Esophagus muscularis mucosa (tissue), 4 donors: ENCODE measurements around the gene ZC2HC1B. TPM values are rescaled to one million over a fixed set of nuclear protein-coding genes. Genes with fewer than 3 reads are reported as not detected.

Source experiments
- DNase-seq: peaks from one replicate; pipeline ENCODE4 v3.0.0-alpha.2; 2017; ENCODE audit errors: extremely low spot score
- H3K27ac ChIP-seq, 4 donors: fragments of 200-600 bp; sonication (generic); replicated peaks in 1 of 4; 1 replicate in 3 of 4; 2 replicates in 1 of 4; pipeline ENCODE4 v1.5.1; 2016 to 2019; ENCODE audit warnings: mild to moderate bottlenecking in 1 of 4
- H3K27me3 ChIP-seq, 4 donors: fragments of 200-600 bp; sonication (generic); one replicate each; pipeline versions ENCODE4 v1.5.1 to v1.6.0; 2016 to 2019
- H3K36me3 ChIP-seq, 4 donors: fragments of 200-600 bp; sonication (generic); one replicate each; pipeline ENCODE4 v1.5.1; 2016 to 2019
- H3K4me1 ChIP-seq, 4 donors: fragments of 200-600 bp; sonication (generic); one replicate each; pipeline ENCODE4 v1.5.1; 2016 to 2019
- H3K4me3 ChIP-seq, 4 donors: fragments of 200-600 bp; sonication (generic); 1 replicate in 2 of 4; 2 replicates in 2 of 4; pipeline ENCODE4 v1.5.1; 2016 to 2019; ENCODE audit warnings: mild to moderate bottlenecking in 4 of 4, moderate library complexity in 1 of 4
- H3K9me3 ChIP-seq, 4 donors: fragments of 200-600 bp; sonication (generic); 1 replicate in 3 of 4; 2 replicates in 1 of 4; pipeline ENCODE4 v1.5.1; 2016 to 2019
- CTCF ChIP-seq, 3 experiments: fragments of 200-600 bp in 2 of 3; fragments of 450-650 bp in 1 of 3; sonication (generic) in 2 of 3; IDR thresholded peaks; one replicate each; pipeline ENCODE4 v1.5.1; 2017 to 2019; ENCODE audit warnings: antibody characterized with exemption in 3 of 3, mild to moderate bottlenecking in 2 of 3, moderate library complexity in 1 of 3
- EP300 ChIP-seq: sonication (generic); formaldehyde crosslinking; IDR thresholded peaks from one replicate; pipeline ENCODE4 v1.6.1; 2017; ENCODE audit warnings: antibody characterized with exemption
- POLR2A ChIP-seq: fragments of 450-650 bp; IDR thresholded peaks from one replicate; pipeline ENCODE4 v1.6.1; 2017; ENCODE audit warnings: antibody characterized with exemption, moderate library complexity, mild to moderate bottlenecking, low read depth
- POLR2AphosphoS5 ChIP-seq, 2 donors: sonication (generic); formaldehyde crosslinking; IDR thresholded peaks; one replicate each; pipeline ENCODE4 v1.6.1; 2017; ENCODE audit warnings: antibody characterized with exemption in 2 of 2
- WGBS: methylation state at CpG from one replicate; pipeline ENCODE4 v1.1.5; 2018; 5-methylcytosine and 5-hydroxymethylcytosine counted together
- intact Hi-C: fragments of 100-400 bp; cut with DNase I; formaldehyde crosslinking; loops from one replicate; pipeline ENCODE4 v1.15.1; 2023
- total RNA-seq, 4 donors: library from RNA; depleted of rRNA; stranded (reverse); fragments of >200 nt; gene quantifications; one replicate each; pipeline versions ENCODE4 v1.1.0 to v1.2.1, GENCODE V29; 2016

Gene ZC2HC1B
- total RNA-seq, 4 donors from 2014 or later = not detected

- no peak overlapping the region for H3K4me3 ChIP-seq
- intact Hi-C loops = no loop called here
- 93% methylated on average over 1 of the region's 1 CpG for WGBS
- no peak for TF ChIP-seq POLR2A
- no peak for TF ChIP-seq EP300
- TF ChIP-seq POLR2AphosphoS5 (IDR thresholded peaks at IDR 0.05) = no peak
- H3K4me1 ChIP-seq = no peaks in the 10 kb centered on the region
- H3K27me3 ChIP-seq = no peaks in the 10 kb centered on the region
- peaks cover 0 to 9% (median 2%) of the 10 kb centered on the region in 4 donors for H3K9me3 ChIP-seq
- H3K36me3 ChIP-seq = no peaks in the 10 kb centered on the region
- H3K27ac ChIP-seq = no peak overlapping the region
- DNase-seq = no peak
Observed at GRCh38 chr6:143877584-143878271, 13.5 kb downstream of the ZC2HC1B start.

- intact Hi-C loops = no loop called here
- Histone ChIP-seq H3K27ac (no peak overlapping the region), H3K36me3 (no peaks in the 10 kb centered on the region), H3K9me3 (peaks cover 0 to 9% (median 2%) of the 10 kb centered on the region in 4 donors), H3K4me1 (no peaks in the 10 kb centered on the region), H3K4me3 (no peak overlapping the region), H3K27me3 (no peaks in the 10 kb centered on the region)
- 90% methylated on average over 3 of the region's 3 CpGs for WGBS
- no peak for DNase-seq
- TF ChIP-seq POLR2AphosphoS5 (IDR thresholded peaks at IDR 0.05) = no peak
- no peak for TF ChIP-seq CTCF (IDR thresholded peaks at IDR 0.05)
- no peak for TF ChIP-seq POLR2A
- TF ChIP-seq EP300 = no peak
Observed at GRCh38 chr6:143878272-143878760, 14.0 kb downstream of the ZC2HC1B start.

- intact Hi-C loops = no loop called here
- TF ChIP-seq EP300 (no peak), POLR2A (no peak), CTCF (IDR thresholded peaks at IDR 0.05) (no peak), POLR2AphosphoS5 (IDR thresholded peaks at IDR 0.05) (no peak)
- 81% methylated on average over 2 of the region's 2 CpGs for WGBS
- H3K36me3 ChIP-seq = no peaks in the 10 kb centered on the region
- H3K4me3 ChIP-seq = no peak overlapping the region
- no peak overlapping the region for H3K27ac ChIP-seq
- no peaks in the 10 kb centered on the region for H3K27me3 ChIP-seq
- H3K4me1 ChIP-seq = no peaks in the 10 kb centered on the region
- peaks cover 0 to 5% (median 2%) of the 10 kb centered on the region in 4 donors for H3K9me3 ChIP-seq
- DNase-seq = no peak
Observed at GRCh38 chr6:143880412-143880811, 16.1 kb downstream of the ZC2HC1B start.

- Histone ChIP-seq H3K27ac (no peak overlapping the region), H3K4me1 (no peaks in the 10 kb centered on the region), H3K27me3 (no peaks in the 10 kb centered on the region), H3K4me3 (no peak overlapping the region), H3K36me3 (peaks cover 0 to 5% (median 0%) of the 10 kb centered on the region in 4 donors), H3K9me3 (peaks cover 0 to 3% (median 2%) of the 10 kb centered on the region in 4 donors)
- no peak for DNase-seq
- WGBS = 63% methylated on average over 2 of the region's 2 CpGs
- intact Hi-C loops = no loop called here
- TF ChIP-seq EP300 = no peak
- TF ChIP-seq POLR2AphosphoS5 (IDR thresholded peaks at IDR 0.05) = no peak
- TF ChIP-seq CTCF (IDR thresholded peaks at IDR 0.05) = no peak
- no peak for TF ChIP-seq POLR2A
Observed at GRCh38 chr6:143882401-143882930, 18.2 kb downstream of the ZC2HC1B start.

GRCh38 chr6:143884216-143884900 is 20.1 kb downstream of the ZC2HC1B start:
- Histone ChIP-seq H3K27ac (no peak overlapping the region), H3K4me3 (no peak overlapping the region), H3K9me3 (no peaks in the 10 kb centered on the region), H3K27me3 (no peaks in the 10 kb centered on the region), H3K4me1 (no peaks in the 10 kb centered on the region), H3K36me3 (peaks cover 0 to 5% (median 0%) of the 10 kb centered on the region in 4 donors)
- TF ChIP-seq POLR2A (no peak), EP300 (no peak), POLR2AphosphoS5 (IDR thresholded peaks at IDR 0.05) (no peak), CTCF (IDR thresholded peaks at IDR 0.05) (no peak)
- WGBS = 74% methylated on average over 7 of the region's 7 CpGs
- DNase-seq = no peak
- intact Hi-C loops = no loop called here
